Ishikawa (cell line): ENCODE results near the gene COPS9.
A peak's percentile ranks its signal among the peaks of the same experiment; 100 is the strongest.

Experiments
- CEBPB ChIP-seq: IDR thresholded peaks from 2 replicates; pipeline ENCODE4 v1.6.1; 2012
- CREB1 ChIP-seq: IDR thresholded peaks from 2 replicates; pipeline ENCODE4 v1.6.1; 2012; ENCODE audit warnings: low read depth
- EGR1 ChIP-seq: IDR thresholded peaks from 2 replicates; pipeline ENCODE4 v1.6.1; 2012
- EP300 ChIP-seq: IDR thresholded peaks from 2 replicates; pipeline ENCODE4 v1.6.1; 2012; ENCODE audit warnings: borderline replicate concordance
- FOXM1 ChIP-seq: IDR thresholded peaks from 2 replicates; pipeline ENCODE4 v1.6.1; 2012; ENCODE audit warnings: low read depth, borderline replicate concordance
- MAX ChIP-seq: IDR thresholded peaks from 2 replicates; pipeline ENCODE4 v1.6.1; 2012
- NFIC ChIP-seq: IDR thresholded peaks from 2 replicates; pipeline ENCODE4 v1.6.1; 2012
- RAD21 ChIP-seq: IDR thresholded peaks from 2 replicates; pipeline ENCODE4 v1.6.1; 2012; ENCODE audit warnings: low read depth
- REST ChIP-seq: IDR thresholded peaks from 2 replicates; pipeline ENCODE4 v1.6.1; 2012; ENCODE audit warnings: low read depth, mild to moderate bottlenecking
- TAF1 ChIP-seq: IDR thresholded peaks from 2 replicates; pipeline ENCODE4 v1.6.1; 2012; ENCODE audit warnings: low read depth, mild to moderate bottlenecking
- TCF12 ChIP-seq: IDR thresholded peaks from 2 replicates; pipeline ENCODE4 v1.6.1; 2012; ENCODE audit warnings: low read depth
- TEAD4 ChIP-seq: IDR thresholded peaks from 2 replicates; pipeline ENCODE4 v1.6.1; 2012
- YY1 ChIP-seq: IDR thresholded peaks from 2 replicates; pipeline ENCODE4 v1.6.1; 2012; ENCODE audit warnings: low read depth
- ZBTB7A ChIP-seq: IDR thresholded peaks from 2 replicates; pipeline ENCODE4 v1.6.1; 2012; ENCODE audit warnings: low read depth
- TF ChIP-seq, protein P1 (sequence below): IDR thresholded peaks from 2 replicates; pipeline ENCODE4 v1.6.1; 2012

The COPS9 gene

GRCh38 chr2:240153418-240153817, 17.3 kb upstream of the COPS9 start:
- TF ChIP-seq MAX (no peak), YY1 (no peak), TCF12 (no peak), EP300 (no peak), FOXM1 (no peak), ZBTB7A (no peak), REST (no peak), EGR1 (no peak), RAD21 (no peak), TEAD4 (no peak), CEBPB (no peak), TAF1 (no peak), NFIC (no peak), CREB1 (no peak)
- TF ChIP-seq, protein P1, sequence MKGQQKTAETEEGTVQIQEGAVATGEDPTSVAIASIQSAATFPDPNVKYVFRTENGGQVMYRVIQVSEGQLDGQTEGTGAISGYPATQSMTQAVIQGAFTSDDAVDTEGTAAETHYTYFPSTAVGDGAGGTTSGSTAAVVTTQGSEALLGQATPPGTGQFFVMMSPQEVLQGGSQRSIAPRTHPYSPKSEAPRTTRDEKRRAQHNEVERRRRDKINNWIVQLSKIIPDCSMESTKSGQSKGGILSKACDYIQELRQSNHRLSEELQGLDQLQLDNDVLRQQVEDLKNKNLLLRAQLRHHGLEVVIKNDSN = no peak

DNA sequence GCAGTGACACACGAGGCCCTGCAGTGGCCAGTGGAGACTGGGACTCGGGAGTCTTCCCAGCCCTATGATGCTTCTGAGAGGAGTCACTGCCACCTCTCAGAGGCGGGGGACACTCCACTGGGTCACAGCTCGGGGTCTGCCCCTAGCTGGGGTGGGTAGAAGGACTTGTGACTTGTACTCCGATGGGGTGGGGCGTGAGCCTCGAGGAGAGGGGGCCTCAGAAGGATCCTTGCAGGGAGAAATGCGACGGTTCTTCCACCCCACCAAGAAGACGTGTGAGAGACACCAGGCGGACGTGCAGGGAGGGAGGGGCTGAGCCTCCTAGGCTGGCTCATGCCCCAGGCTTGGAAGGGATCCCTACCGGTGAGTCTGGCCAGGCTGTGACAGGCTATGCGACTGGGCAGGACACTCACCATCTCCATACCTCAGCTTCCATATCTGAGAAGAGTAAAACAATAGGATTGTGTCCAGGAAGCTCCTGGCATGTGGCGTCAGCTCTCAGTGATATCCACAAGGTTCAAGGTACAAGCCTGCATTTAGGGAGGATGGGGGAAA, 15.4 kb upstream of the COPS9 start:
- TF ChIP-seq NFIC = no peak
- TF ChIP-seq MAX = no peak
- no peak for TF ChIP-seq TCF12
- no peak for TF ChIP-seq ZBTB7A
- TF ChIP-seq TEAD4 = no peak
- TF ChIP-seq EP300 = no peak
- TF ChIP-seq CREB1 = no peak
- TF ChIP-seq, protein P1 = no peak
- TF ChIP-seq EGR1 = no peak
- TF ChIP-seq YY1 = no peak
- TF ChIP-seq REST = no peak

DNA sequence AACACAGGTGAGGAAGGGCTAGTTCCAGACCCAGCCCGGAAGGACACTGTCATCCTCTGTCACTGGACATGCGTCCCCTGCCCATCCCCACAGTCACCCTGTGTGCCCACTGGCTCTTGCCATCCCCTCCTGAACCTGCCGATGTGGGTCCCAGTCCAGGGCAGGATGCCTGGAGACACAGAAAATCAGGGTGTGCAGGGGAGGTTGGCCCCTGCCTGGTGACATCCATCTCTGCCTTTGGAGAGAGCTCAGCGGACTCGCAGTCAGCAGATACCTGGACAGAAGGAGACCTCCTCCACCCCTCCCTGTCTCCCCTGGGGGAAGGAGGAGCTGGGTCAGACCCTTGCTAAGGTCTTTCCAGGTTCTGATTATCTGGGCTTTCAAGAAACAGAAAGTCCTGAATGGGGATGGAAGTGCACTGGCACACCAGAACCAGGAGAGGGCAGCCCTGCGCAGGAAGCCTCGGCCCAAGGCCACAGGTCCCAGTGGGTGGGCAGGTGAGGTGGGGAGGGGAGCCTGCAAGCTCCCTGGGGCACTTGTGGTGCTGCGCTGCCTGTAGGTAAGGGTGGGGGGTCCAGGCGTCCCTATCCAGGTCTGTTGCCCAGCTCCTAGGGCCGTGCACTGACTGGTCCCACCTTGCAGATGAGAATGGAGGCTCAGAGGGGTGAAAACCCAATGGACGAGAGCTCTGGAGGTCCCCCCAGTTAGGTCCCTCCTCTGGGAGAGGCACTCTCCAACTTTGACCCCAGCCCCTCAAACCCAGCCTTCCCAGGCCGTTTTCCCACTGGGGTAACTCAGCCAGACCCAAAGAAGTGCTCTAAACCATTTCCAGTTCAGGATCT, 14.1 kb upstream of the COPS9 start:
- TF ChIP-seq TAF1 (no peak), RAD21 (peak; percentile 84)

- TF ChIP-seq, protein P1 = no peak
- no peak for TF ChIP-seq CEBPB
- no peak for TF ChIP-seq REST
- TF ChIP-seq FOXM1 = no peak
- TF ChIP-seq EP300 = no peak
- no peak for TF ChIP-seq NFIC
- TF ChIP-seq TEAD4 = no peak
These were observed 11.9 kb upstream of the COPS9 start for GRCh38 chr2:240147911-240148587.
